GM10266 (cell line): ENCODE data around the gene ARHGEF12.

ENCODE experiments used
- DNase-seq: peaks from one replicate; pipeline ENCODE4 v3.0.0; 2012; ENCODE audit errors: extremely low spot score
- CTCF ChIP-seq: IDR thresholded peaks from 2 replicates; pipeline ENCODE4 v1.5.1; 2012; ENCODE audit warnings: mild to moderate bottlenecking, low read depth; ENCODE audit not compliant: control insufficient read depth, insufficient read depth; ENCODE audit errors: missing control alignments

The ARHGEF12 gene

GRCh38 chr11:120484722-120485121 is 148.5 kb downstream of the ARHGEF12 start:
- no peak for TF ChIP-seq CTCF
- DNase-seq, result no peak

- DNase-seq, result no peak
Measured at GRCh38 chr11:120486138-120486537, 149.9 kb downstream of the ARHGEF12 start.

GRCh38 chr11:120489799-120490198 is 153.6 kb downstream of the ARHGEF12 start:
- TF ChIP-seq CTCF, result no peak
- DNase-seq, result no peak

More at GRCh38 chr11:120486138-120486537, 149.9 kb downstream of the ARHGEF12 start:
- TF ChIP-seq CTCF, result no peak

GRCh38 chr11:120492486-120492885 is 156.3 kb downstream of the ARHGEF12 start:
- no peak for TF ChIP-seq CTCF
- no peak for DNase-seq

DNA sequence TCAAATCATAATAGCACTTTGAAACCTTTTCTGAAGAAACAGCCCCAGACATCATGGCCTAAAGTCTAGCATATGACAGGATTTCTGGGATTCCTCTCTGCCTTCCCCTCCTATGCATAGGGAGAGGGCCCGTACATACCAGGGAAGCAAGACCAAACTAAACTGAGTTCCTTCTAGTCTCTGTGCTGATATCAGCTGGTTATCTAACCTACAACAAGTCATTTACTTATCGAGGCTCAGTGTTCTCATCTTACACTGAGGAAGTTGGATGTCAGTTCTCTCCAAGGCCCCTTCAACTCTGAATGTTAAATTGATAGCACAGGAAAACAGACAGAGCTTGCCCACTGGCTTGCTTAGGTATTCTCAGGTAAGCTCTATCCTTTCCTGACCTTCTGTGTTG is 158.4 kb downstream of the ARHGEF12 start:
- no peak for TF ChIP-seq CTCF
- DNase-seq, result no peak

GRCh38 chr11:120499088-120499487 is 162.9 kb downstream of the ARHGEF12 start:
- TF ChIP-seq CTCF, result no peak

GRCh38 chr11:120499859-120500258 is 163.6 kb downstream of the ARHGEF12 start:
- DNase-seq, result no peak
- no peak for TF ChIP-seq CTCF

More at GRCh38 chr11:120499088-120499487, 162.9 kb downstream of the ARHGEF12 start:
- no peak for DNase-seq
